Measurements from ENCODE around the gene RASA1. TPM values are rescaled to one million over a fixed set of nuclear protein-coding genes. Genes with fewer than 3 reads are reported as not detected.

The RASA1 gene
- total RNA-seq, 2 experiments from 2014 or later = 17.6 to 19.3 TPM

- peaks cover 66% of the 10 kb centered on the region for H3K36me3 Mint-ChIP-seq (ENCODE audit: low read depth)
- intact Hi-C loops (cut with micrococcal nuclease) = loop anchor here (10.0 kb wide), 1 partner anchor 279 kb away; no protein-coding TSS in a partner anchor
These were observed 135.7 kb downstream of the RASA1 start for GRCh38 chr5:87403409-87403808.

GRCh38 chr5:87403899-87404298 lies 136.2 kb downstream of the RASA1 start:
- Mint-ChIP-seq H3K27me3 (no peaks in the 10 kb centered on the region), H3K36me3 (ENCODE audit: low read depth) (peaks cover 68% of the 10 kb centered on the region), H3K4me3 (no peak overlapping the region), H3K27ac (no peak overlapping the region), H3K9me3 (no peaks in the 10 kb centered on the region), H3K4me1 (ENCODE audit: low read depth) (peaks cover 56% of the 10 kb centered on the region)
- intact Hi-C loops (cut with micrococcal nuclease) = loop anchor here (10.0 kb wide), 1 partner anchor 279 kb away; no protein-coding TSS in a partner anchor
- ATAC-seq = no peak
- TF ChIP-seq CTCF (IDR thresholded peaks at IDR 0.05) = no peak
- POLR2A ChIA-PET = no interaction called here
- CTCF ChIA-PET = no interaction called here
- DNase-seq = no peak

More at GRCh38 chr5:87403409-87403808, 135.7 kb downstream of the RASA1 start:
- DNase-seq = peak; percentile 5
- ATAC-seq = peak; percentile 45
- no peak for TF ChIP-seq CTCF (IDR thresholded peaks at IDR 0.05)
- Mint-ChIP-seq H3K4me3 (no peak overlapping the region), H3K4me1 (ENCODE audit: low read depth) (peaks cover 53% of the 10 kb centered on the region), H3K9me3 (no peaks in the 10 kb centered on the region), H3K27me3 (no peaks in the 10 kb centered on the region), H3K27ac (peak overlapping the region; percentile 26)
- POLR2A ChIA-PET = no interaction called here
- CTCF ChIA-PET = no interaction called here

GRCh38 chr5:87404359-87404758 lies 136.7 kb downstream of the RASA1 start:
- ChIA-PET POLR2A (no interaction called here), CTCF (no interaction called here)
- H3K4me3 Mint-ChIP-seq = no peak overlapping the region
- peaks cover 69% of the 10 kb centered on the region for H3K36me3 Mint-ChIP-seq (ENCODE audit: low read depth)
- H3K9me3 Mint-ChIP-seq = no peaks in the 10 kb centered on the region
- H3K27ac Mint-ChIP-seq = peak overlapping the region; percentile 70
- no peak for ATAC-seq
- H3K4me1 Mint-ChIP-seq (ENCODE audit: low read depth) = peaks cover 59% of the 10 kb centered on the region
- DNase-seq = no peak
- TF ChIP-seq CTCF (IDR thresholded peaks at IDR 0.05) = peak; percentile 16
- H3K27me3 Mint-ChIP-seq = no peaks in the 10 kb centered on the region
- intact Hi-C loops (cut with micrococcal nuclease) = loop anchor here (10.0 kb wide), 1 partner anchor 280 kb away; no protein-coding TSS in a partner anchor

- POLR2A ChIA-PET = no interaction called here
- peak; percentile 20 for ATAC-seq
- no peaks in the 10 kb centered on the region for H3K9me3 Mint-ChIP-seq
- peaks cover 67% of the 10 kb centered on the region for H3K36me3 Mint-ChIP-seq (ENCODE audit: low read depth)
- H3K27ac Mint-ChIP-seq = peak overlapping the region; percentile 88
- no peak overlapping the region for H3K4me3 Mint-ChIP-seq
- no peak for DNase-seq
- TF ChIP-seq CTCF (IDR thresholded peaks at IDR 0.05) = no peak
- CTCF ChIA-PET = interaction anchor here (1.1 kb wide), 1 partner anchor 419 kb away, joined by 3 read pairs; no protein-coding TSS in a partner anchor
- intact Hi-C loops (cut with micrococcal nuclease) = loop anchor here (10.0 kb wide), 1 partner anchor 281 kb away; no protein-coding TSS in a partner anchor
- no peaks in the 10 kb centered on the region for H3K27me3 Mint-ChIP-seq
- peaks cover 55% of the 10 kb centered on the region for H3K4me1 Mint-ChIP-seq (ENCODE audit: low read depth)
These were observed 137.9 kb downstream of the RASA1 start for GRCh38 chr5:87405472-87406155.

GRCh38 chr5:87408204-87408603 lies 140.5 kb downstream of the RASA1 start:
- H3K27me3 Mint-ChIP-seq = no peaks in the 10 kb centered on the region
- peaks cover 67% of the 10 kb centered on the region for H3K36me3 Mint-ChIP-seq (ENCODE audit: low read depth)
- ATAC-seq = no peak
- ChIA-PET CTCF (interaction anchor here (1.3 kb wide), 1 partner anchor 9 kb away, joined by 5 read pairs; no protein-coding TSS in a partner anchor), POLR2A (no interaction called here)
- DNase-seq = no peak
- no peak for TF ChIP-seq CTCF (IDR thresholded peaks at IDR 0.05)
- H3K4me1 Mint-ChIP-seq (ENCODE audit: low read depth) = peaks cover 59% of the 10 kb centered on the region
- H3K4me3 Mint-ChIP-seq = no peak overlapping the region
- peak overlapping the region; percentile 64 for H3K27ac Mint-ChIP-seq
- intact Hi-C loops (cut with micrococcal nuclease) = loop anchor here (10.0 kb wide), 1 partner anchor 283 kb away; no protein-coding TSS in a partner anchor
- no peaks in the 10 kb centered on the region for H3K9me3 Mint-ChIP-seq

Data from activated CD8-positive, alpha-beta T cell treated with anti-CD3 and anti-CD28 coated beads for 36 hours (primary cell).